Measurements from ENCODE around the gene DHX8.

The DHX8 gene

GRCh38 chr17:43524945-43525575 lies 41.3 kb downstream of the DHX8 start:
- DNase-seq (ENCODE audit: low spot score) = no peak

- DNase-seq (ENCODE audit: low spot score) = no peak
Measured at GRCh38 chr17:43526886-43527648, 43.3 kb downstream of the DHX8 start.

- no peak for DNase-seq (ENCODE audit: low spot score)
Measured at GRCh38 chr17:43528319-43528987, 44.7 kb downstream of the DHX8 start.

- DNase-seq (ENCODE audit: low spot score) = no peak
Measured at GRCh38 chr17:43528988-43529814, 45.4 kb downstream of the DHX8 start.

- no peak for DNase-seq (ENCODE audit: low spot score)
Measured at GRCh38 chr17:43529947-43530287, 46.1 kb downstream of the DHX8 start.

- DNase-seq (ENCODE audit: low spot score) = no peak
Measured at GRCh38 chr17:43530288-43531081, 46.7 kb downstream of the DHX8 start.

GRCh38 chr17:43531082-43531378 lies 47.3 kb downstream of the DHX8 start:
- no peak for DNase-seq (ENCODE audit: low spot score)

GRCh38 chr17:43531955-43532354 lies 48.2 kb downstream of the DHX8 start:
- DNase-seq (ENCODE audit: low spot score) = no peak

- no peak for DNase-seq (ENCODE audit: low spot score)
Measured at GRCh38 chr17:43532581-43532980, 48.8 kb downstream of the DHX8 start.

- no peak for DNase-seq (ENCODE audit: low spot score)
Measured at GRCh38 chr17:43533699-43534098, 49.9 kb downstream of the DHX8 start.

- DNase-seq (ENCODE audit: low spot score) = no peak
Measured at GRCh38 chr17:43534909-43535308, 51.1 kb downstream of the DHX8 start.

GRCh38 chr17:43536236-43536992 lies 52.6 kb downstream of the DHX8 start:
- no peak for DNase-seq (ENCODE audit: low spot score)

GRCh38 chr17:43540821-43541674 lies 57.3 kb downstream of the DHX8 start:
- no peak for DNase-seq (ENCODE audit: low spot score)

GRCh38 chr17:43542859-43543258 lies 59.1 kb downstream of the DHX8 start:
- DNase-seq (ENCODE audit: low spot score) = no peak

- DNase-seq (ENCODE audit: low spot score) = no peak
Measured at GRCh38 chr17:43543300-43543699, 59.5 kb downstream of the DHX8 start.

- no peak for DNase-seq (ENCODE audit: low spot score)
Measured at GRCh38 chr17:43543771-43544575, 60.2 kb downstream of the DHX8 start.

- DNase-seq (ENCODE audit: low spot score) = no peak
Measured at GRCh38 chr17:43545383-43545632, 61.5 kb downstream of the DHX8 start.

GRCh38 chr17:43546319-43547188 lies 62.8 kb downstream of the DHX8 start, which contains the start of gene ETV4:
Gene ETV4, minus strand, starts transcription at chr17:43546340. Its CDS starts 723 bp downstream, at chr17:43545617.
- peak; percentile 91 for DNase-seq (ENCODE audit: low spot score)

- no peak for DNase-seq (ENCODE audit: low spot score)
Measured at GRCh38 chr17:43547189-43547550, 63.4 kb downstream of the DHX8 start.

Data from CD4-positive, alpha-beta T cell treated with Interleukin-6 at 100 ng/mL for 8 hours (primary cell).